ENCODE results near the gene GNG4.
"Not testable (repeated sequence)": the region's sequence is repeated elsewhere in the genome, so short reads cannot be mapped to it uniquely, and the experiment has no call there.

GRCh38 chr1:235572971-235573370, 76.6 kb downstream of the GNG4 start:
- not testable (repeated sequence) for TF ChIP-seq NFRKB (IDR thresholded peaks at IDR 0.05); L3MBTL2 (conservative IDR thresholded peaks at IDR 0.05)
